Kidney (tissue), 14 donors: Measurements from ENCODE around the gene MRLN. TPM values are rescaled to one million over a fixed set of nuclear protein-coding genes. Genes with fewer than 3 reads are reported as not detected.

Experiments used
- DNase-seq, 5 donors: peaks; one replicate each; pipeline ENCODE4 v3.0.0-alpha.2; 2013 to 2020
- FAIRE-seq: peaks from 2 replicates; lab custom pipeline; 2012; peaks lifted over from hg19 to GRCh38; lab: Jason Lieb, UNC
- H3K27ac ChIP-seq, 2 donors: one replicate each; pipeline ENCODE4 v1.7.0; 2013; ENCODE audit warnings: low read depth in 2 of 2, low read length in 2 of 2, inconsistent platforms in 1 of 2
- H3K27me3 ChIP-seq: one replicate; pipeline ENCODE4 v1.7.1; 2013; ENCODE audit warnings: low read length, inconsistent platforms; ENCODE audit not compliant: control insufficient read depth, insufficient read depth
- H3K36me3 ChIP-seq, 3 donors: one replicate each; pipeline versions ENCODE4 v1.7.0 to v1.7.1; 2013; ENCODE audit warnings: low read length in 3 of 3, control low read depth in 1 of 3, inconsistent platforms in 1 of 3; ENCODE audit not compliant: insufficient read depth in 3 of 3, control insufficient read depth in 2 of 3
- H3K4me1 ChIP-seq, 3 donors: one replicate each; pipeline versions ENCODE4 v1.7.0 to v1.7.1; 2013; ENCODE audit warnings: low read length in 3 of 3, inconsistent platforms in 1 of 3, low read depth in 1 of 3; ENCODE audit not compliant: control insufficient read depth in 2 of 3, insufficient read depth in 2 of 3
- H3K4me3 ChIP-seq, 3 donors: one replicate each; pipeline versions ENCODE4 v1.7.0 to v1.8.1; 2013; ENCODE audit warnings: low read length in 3 of 3, control low read depth in 1 of 3, inconsistent platforms in 1 of 3
- H3K9ac ChIP-seq, 3 donors: one replicate each; pipeline versions ENCODE4 v1.7.0 to v1.7.1; 2013; ENCODE audit warnings: low read length in 3 of 3, control low read depth in 1 of 3, inconsistent platforms in 1 of 3
- H3K9me3 ChIP-seq, 3 donors: one replicate each; pipeline versions ENCODE4 v1.7.0 to v1.7.1; 2013; ENCODE audit warnings: low read length in 3 of 3, control low read depth in 1 of 3, inconsistent platforms in 1 of 3; ENCODE audit not compliant: control insufficient read depth in 2 of 3, insufficient read depth in 1 of 3
- intact Hi-C: fragments of 100-400 bp; cut with DNase I; formaldehyde crosslinking; loops from one replicate; pipeline ENCODE4 v1.11.1; 2022
- polyA plus RNA-seq: library from polyadenylated mRNA; stranded (reverse); fragments of 350-450 nt; fragmentation: Illumina TruSeq; extraction: RNeasy Lipid Tissue Mini Kit (QIAGEN cat#74804); gene quantifications from one replicate; pipeline ENCODE4 v1.2.3, GENCODE V29; 2014; ENCODE audit warnings: low read depth, low replicate concordance; ENCODE audit not compliant: insufficient read depth
- total RNA-seq: library from RNA; stranded (reverse); fragmentation: NEBNext Ultra II Directional; extraction: Animal tissue kit (Norgen Biotek cat#: 25700); gene quantifications from one replicate; pipeline ENCODE4 v1.2.1, GENCODE V29; 2021
- TF ChIP-seq, protein P1 (sequence below): IDR thresholded peaks from 3 replicates; pipeline ENCODE4 v1.5.1; 2012; ENCODE audit warnings: mild to moderate bottlenecking, moderate library complexity, borderline replicate concordance; ENCODE audit not compliant: insufficient read depth; ENCODE audit errors: extremely low read depth
- donor health status: control.
- donor health status: control.
- donor health status: control.
- donor health status: control.
- donor health status: control.
- donor health status: DM: yes; HTN: yes; CAD: no.
- donor health status: Normal renal cell carcinoma (clear cell type).

The MRLN gene
- total and polyA plus RNA-seq, 2 donors from 2014 or later = 24.3 TPM; not detected in 1

DNA sequence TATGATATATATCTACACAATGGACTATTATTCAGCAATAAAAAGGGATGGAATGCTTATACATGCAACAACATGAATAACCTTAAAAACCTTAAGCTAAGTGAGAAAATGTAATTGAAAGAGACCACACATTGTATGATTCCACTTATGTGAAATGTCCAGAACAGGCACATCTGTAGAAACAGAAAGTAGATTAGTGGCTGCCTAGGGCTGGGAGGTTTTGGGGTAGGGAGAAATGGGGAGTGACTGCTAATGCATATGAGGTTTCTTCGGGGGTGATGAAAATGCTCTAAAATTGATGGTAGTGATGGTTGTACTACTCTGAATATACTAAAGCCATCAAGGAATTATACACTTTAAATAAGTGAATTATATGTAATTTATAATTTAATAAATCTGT is 58.3 kb downstream of the MRLN start:
- intact Hi-C loops = no loop called here
- H3K4me3 ChIP-seq = no peak overlapping the region
- no peak overlapping the region for H3K27ac ChIP-seq
- H3K9ac ChIP-seq = no peak overlapping the region
- H3K4me1 ChIP-seq = no peaks in the 10 kb centered on the region
- DNase-seq = no peak
- H3K36me3 ChIP-seq = no peaks in the 10 kb centered on the region
- TF ChIP-seq, protein P1, sequence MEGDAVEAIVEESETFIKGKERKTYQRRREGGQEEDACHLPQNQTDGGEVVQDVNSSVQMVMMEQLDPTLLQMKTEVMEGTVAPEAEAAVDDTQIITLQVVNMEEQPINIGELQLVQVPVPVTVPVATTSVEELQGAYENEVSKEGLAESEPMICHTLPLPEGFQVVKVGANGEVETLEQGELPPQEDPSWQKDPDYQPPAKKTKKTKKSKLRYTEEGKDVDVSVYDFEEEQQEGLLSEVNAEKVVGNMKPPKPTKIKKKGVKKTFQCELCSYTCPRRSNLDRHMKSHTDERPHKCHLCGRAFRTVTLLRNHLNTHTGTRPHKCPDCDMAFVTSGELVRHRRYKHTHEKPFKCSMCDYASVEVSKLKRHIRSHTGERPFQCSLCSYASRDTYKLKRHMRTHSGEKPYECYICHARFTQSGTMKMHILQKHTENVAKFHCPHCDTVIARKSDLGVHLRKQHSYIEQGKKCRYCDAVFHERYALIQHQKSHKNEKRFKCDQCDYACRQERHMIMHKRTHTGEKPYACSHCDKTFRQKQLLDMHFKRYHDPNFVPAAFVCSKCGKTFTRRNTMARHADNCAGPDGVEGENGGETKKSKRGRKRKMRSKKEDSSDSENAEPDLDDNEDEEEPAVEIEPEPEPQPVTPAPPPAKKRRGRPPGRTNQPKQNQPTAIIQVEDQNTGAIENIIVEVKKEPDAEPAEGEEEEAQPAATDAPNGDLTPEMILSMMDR = no peak
- no peak for FAIRE-seq
- H3K27me3 ChIP-seq = no peaks in the 10 kb centered on the region
- H3K9me3 ChIP-seq = no peaks in the 10 kb centered on the region

DNA sequence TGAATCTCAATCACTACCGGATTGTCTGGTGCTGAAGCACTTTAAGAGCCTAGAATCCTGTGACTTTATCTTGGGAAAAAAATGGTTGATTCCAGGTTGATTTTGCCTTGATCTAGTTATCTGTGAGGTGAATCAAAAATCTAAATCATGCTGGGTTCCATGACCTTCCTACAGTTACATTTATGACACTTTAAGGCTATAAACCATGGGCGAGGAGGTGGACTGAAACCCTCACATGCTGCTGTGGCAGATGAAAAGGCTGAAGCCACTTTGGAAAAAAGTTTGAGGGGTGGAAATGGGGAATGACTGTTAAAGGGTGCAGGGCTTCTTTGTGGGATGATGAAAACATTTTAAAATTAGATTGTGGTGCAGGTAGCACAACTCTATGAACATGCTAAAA is 61.1 kb downstream of the MRLN start:
- no peak overlapping the region for H3K9ac ChIP-seq
- no peaks in the 10 kb centered on the region for H3K36me3 ChIP-seq
- DNase-seq (no peak), FAIRE-seq (no peak)
- no peaks in the 10 kb centered on the region for H3K4me1 ChIP-seq
- H3K4me3 ChIP-seq = no peak overlapping the region
- no peaks in the 10 kb centered on the region for H3K27me3 ChIP-seq
- TF ChIP-seq, protein P1 = no peak
- intact Hi-C loops = no loop called here
- H3K9me3 ChIP-seq = no peaks in the 10 kb centered on the region
- no peak overlapping the region for H3K27ac ChIP-seq

DNA sequence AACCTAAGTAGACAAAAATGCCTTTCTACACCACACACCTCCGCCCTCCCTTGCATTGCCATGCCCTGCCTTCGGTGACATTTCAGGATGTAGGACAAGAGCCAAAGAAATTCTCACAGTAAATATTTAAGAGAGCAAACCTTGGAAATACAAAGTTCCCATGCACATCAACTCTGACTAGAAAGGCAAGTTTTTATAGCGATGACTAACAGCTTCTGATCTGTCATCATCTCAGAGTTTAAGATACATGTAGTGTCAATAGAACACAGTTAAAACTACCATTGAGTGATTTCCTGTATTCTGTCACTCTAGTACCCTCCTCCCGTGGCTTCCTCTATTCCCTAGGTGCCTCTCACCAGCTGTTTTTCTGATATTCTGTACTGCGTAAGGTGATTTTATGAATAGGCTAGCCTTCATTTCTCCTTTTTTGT is 64.3 kb downstream of the MRLN start:
- no peak for DNase-seq
- Histone ChIP-seq H3K27ac (no peak overlapping the region), H3K9me3 (no peaks in the 10 kb centered on the region), H3K9ac (no peak overlapping the region), H3K36me3 (peaks cover 0 to 3% (median 0%) of the 10 kb centered on the region in 3 donors), H3K4me3 (no peak overlapping the region), H3K4me1 (no peaks in the 10 kb centered on the region), H3K27me3 (no peaks in the 10 kb centered on the region)
- intact Hi-C loops = no loop called here
- TF ChIP-seq, protein P1 = no peak
- FAIRE-seq = no peak

DNA sequence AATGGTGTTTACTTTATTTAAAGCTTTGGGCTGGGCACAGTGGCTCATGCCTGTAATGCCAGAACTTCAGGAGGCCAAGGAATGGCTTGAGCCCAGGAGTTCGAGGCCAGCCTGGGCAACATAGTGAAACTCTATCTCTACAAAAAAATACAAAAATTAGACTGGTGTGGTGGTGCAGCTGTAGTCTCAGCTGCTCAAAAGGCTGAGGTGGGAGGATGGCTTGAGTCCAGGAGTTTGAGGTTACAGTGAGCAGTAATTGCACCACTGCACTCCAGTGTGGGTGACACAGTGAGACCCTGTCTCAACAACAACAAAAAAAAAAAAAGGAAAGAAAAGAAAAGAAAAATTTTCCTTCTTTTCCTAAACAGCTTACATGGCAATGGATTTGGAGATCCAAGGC is 65.6 kb downstream of the MRLN start:
- H3K9ac ChIP-seq = no peak overlapping the region
- intact Hi-C loops = no loop called here
- no peak for DNase-seq
- no peak overlapping the region for H3K27ac ChIP-seq
- H3K9me3 ChIP-seq = no peaks in the 10 kb centered on the region
- no peaks in the 10 kb centered on the region for H3K27me3 ChIP-seq
- H3K4me1 ChIP-seq = no peaks in the 10 kb centered on the region
- H3K36me3 ChIP-seq = peaks cover 0 to 7% (median 2%) of the 10 kb centered on the region in 3 donors
- TF ChIP-seq, protein P1 = no peak
- FAIRE-seq = no peak
- no peak overlapping the region for H3K4me3 ChIP-seq
